GM23338 (cell line): ENCODE data around the gene PTPN22.

Source experiments
- CREB1 ChIP-seq: fragments of 250-450 bp; sonication (Bioruptor Pico); IDR thresholded peaks from 2 replicates; pipeline ENCODE4 v1.5.0; 2020; ENCODE audit warnings: low read depth, mild to moderate bottlenecking, moderate library complexity
- EZH2phosphoT487 ChIP-seq: fragments of 200-600 bp; sonication (generic); IDR thresholded peaks from one replicate; pipeline ENCODE4 v1.8.1; 2018; ENCODE audit warnings: antibody characterized with exemption; ENCODE audit not compliant: unreplicated experiment
- POLR2AphosphoS5 ChIP-seq: IDR thresholded peaks from 2 replicates; pipeline ENCODE4 v1.6.1; 2016; ENCODE audit warnings: antibody characterized with exemption, low read depth
- TF ChIP-seq, protein P1 (sequence below), 2 experiments: fragments of 200-600 bp in 1 of 2; sonication (generic) in 1 of 2; conservative IDR thresholded peaks; 2 replicates each; pipeline versions ENCODE4 v1.5.1 to v1.6.1; 2016 to 2017; ENCODE audit warnings: antibody characterized with exemption in 2 of 2, low read depth in 2 of 2, mild to moderate bottlenecking in 2 of 2, moderate library complexity in 1 of 2
- TF ChIP-seq, protein P2 (sequence below): IDR thresholded peaks from 2 replicates; pipeline ENCODE4 v1.6.1; 2016; ENCODE audit warnings: antibody characterized with exemption

DNA sequence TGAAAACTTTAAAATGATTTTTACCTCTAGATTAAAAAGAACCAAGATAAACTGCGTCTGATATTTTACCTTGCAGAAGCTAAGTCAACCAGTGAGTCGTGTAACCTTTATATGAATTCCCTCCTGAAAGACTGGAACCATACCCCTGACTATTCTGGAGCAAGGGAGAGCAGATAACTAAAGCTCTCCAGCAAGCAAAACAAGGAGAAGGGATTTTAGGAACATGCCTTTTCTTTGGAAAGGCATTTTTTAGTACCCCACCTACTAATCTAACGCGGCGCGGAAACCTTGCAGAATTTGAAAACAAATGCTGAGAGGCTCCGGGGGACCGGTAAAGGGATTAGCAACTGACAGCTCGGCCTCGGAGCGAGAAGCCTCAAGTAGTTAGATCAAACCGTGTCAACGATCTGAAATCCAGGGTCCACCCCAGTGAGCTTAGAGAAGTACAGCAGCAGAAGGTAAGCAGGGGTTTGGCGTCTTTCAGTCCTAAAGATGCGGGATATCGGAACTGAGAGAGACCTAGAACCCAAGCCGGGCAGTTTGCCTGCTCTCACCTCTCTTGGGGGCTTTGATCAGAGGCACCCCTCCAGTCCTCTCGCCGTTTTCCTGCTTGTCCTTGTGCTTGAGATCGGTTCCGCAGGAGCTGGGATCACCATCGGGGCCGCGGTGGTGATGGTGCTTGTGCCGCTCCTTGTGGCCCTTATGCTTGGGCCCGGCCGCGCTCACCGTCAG lies 60.2 kb downstream of the PTPN22 start:
- TF ChIP-seq EZH2phosphoT487 = no peak
- TF ChIP-seq, protein P1, sequence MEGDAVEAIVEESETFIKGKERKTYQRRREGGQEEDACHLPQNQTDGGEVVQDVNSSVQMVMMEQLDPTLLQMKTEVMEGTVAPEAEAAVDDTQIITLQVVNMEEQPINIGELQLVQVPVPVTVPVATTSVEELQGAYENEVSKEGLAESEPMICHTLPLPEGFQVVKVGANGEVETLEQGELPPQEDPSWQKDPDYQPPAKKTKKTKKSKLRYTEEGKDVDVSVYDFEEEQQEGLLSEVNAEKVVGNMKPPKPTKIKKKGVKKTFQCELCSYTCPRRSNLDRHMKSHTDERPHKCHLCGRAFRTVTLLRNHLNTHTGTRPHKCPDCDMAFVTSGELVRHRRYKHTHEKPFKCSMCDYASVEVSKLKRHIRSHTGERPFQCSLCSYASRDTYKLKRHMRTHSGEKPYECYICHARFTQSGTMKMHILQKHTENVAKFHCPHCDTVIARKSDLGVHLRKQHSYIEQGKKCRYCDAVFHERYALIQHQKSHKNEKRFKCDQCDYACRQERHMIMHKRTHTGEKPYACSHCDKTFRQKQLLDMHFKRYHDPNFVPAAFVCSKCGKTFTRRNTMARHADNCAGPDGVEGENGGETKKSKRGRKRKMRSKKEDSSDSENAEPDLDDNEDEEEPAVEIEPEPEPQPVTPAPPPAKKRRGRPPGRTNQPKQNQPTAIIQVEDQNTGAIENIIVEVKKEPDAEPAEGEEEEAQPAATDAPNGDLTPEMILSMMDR (conservative IDR thresholded peaks at IDR 0.05; ENCODE audit: low read depth in 2 of 2) = no peak
- no peak for TF ChIP-seq CREB1 (CRISPR knock-in tag)
- TF ChIP-seq, protein P2, sequence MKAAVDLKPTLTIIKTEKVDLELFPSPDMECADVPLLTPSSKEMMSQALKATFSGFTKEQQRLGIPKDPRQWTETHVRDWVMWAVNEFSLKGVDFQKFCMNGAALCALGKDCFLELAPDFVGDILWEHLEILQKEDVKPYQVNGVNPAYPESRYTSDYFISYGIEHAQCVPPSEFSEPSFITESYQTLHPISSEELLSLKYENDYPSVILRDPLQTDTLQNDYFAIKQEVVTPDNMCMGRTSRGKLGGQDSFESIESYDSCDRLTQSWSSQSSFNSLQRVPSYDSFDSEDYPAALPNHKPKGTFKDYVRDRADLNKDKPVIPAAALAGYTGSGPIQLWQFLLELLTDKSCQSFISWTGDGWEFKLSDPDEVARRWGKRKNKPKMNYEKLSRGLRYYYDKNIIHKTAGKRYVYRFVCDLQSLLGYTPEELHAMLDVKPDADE = no peak
- no peak for TF ChIP-seq POLR2AphosphoS5
